Activated CD8-positive, alpha-beta memory T cell treated with anti-CD3 and anti-CD28 coated beads, Interleukin-2, amount 50 U/mL, for 1 hour (primary cell): ENCODE measurements around the gene TBC1D24.

ENCODE experiments used
- DNase-seq: peaks from one replicate; pipeline ENCODE4 v3.0.0-alpha.2; 2020; ENCODE audit errors: extremely low read depth

The TBC1D24 gene

GRCh38 chr16:2450535-2450934, 24.4 kb upstream of the TBC1D24 start:
- DNase-seq = no peak

DNA sequence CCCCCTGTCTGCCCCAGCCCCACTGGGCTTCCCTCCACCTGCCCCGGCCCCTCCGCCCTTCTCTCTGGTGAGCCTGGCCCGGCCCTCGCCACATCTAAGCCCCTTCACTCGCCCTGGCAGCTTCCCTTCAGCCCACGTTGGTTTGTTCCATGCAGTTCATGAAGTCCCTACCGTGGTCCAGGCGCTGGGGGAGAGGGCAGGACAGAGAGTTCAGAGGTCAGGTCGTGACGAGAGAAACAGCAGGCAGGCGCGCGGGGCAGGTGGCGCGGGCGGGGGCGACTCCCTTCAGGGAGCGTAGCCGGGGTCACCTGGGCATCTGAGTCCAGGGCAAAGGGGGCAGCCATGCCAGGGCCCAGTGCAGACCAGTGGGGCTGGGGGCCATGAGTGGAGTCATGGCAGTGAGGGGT, 23.9 kb upstream of the TBC1D24 start:
- DNase-seq = no peak

DNA sequence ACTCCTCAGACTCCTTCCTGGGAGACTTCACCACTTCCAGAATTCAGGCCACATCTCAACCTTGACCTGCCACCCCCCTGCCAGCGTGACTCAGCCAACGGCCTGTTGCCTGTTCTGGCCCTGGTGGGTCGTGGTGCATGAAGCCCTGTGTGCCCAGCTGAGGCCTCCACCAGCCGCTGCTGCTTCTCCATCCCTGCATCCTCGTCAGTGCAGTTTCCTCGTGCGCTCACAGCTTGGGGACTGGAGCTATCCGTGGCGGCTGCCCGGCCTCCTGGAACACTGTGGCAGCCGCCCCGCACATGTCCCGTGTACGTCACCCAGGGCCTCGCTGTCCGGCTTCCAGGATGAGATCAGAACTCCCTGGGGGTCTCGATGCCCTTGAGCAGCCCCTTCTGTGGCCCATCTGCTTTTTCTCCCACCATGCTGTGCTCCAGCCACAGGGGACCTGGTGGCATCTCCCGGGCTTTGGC, 23.0 kb upstream of the TBC1D24 start:
- no peak for DNase-seq

DNA sequence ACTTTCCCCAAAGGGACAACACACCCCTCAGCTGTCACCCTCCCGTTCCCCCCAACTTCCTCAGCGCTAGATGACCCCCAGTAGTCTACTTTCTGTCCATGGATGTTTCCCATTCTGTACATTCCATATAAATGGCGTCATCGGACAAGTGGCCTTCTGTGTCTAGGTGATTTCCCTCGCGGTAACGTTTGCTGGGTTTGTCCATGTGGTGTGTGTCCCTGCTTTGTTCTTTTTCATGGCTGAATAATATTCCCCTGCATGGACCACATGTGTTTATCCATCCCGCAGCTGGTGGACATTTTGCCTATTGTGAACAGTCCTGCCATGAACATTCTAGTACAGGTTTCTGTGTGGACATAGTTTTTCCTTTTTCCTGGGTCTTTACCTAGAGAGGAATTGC, 22.3 kb upstream of the TBC1D24 start:
- DNase-seq = no peak

DNA sequence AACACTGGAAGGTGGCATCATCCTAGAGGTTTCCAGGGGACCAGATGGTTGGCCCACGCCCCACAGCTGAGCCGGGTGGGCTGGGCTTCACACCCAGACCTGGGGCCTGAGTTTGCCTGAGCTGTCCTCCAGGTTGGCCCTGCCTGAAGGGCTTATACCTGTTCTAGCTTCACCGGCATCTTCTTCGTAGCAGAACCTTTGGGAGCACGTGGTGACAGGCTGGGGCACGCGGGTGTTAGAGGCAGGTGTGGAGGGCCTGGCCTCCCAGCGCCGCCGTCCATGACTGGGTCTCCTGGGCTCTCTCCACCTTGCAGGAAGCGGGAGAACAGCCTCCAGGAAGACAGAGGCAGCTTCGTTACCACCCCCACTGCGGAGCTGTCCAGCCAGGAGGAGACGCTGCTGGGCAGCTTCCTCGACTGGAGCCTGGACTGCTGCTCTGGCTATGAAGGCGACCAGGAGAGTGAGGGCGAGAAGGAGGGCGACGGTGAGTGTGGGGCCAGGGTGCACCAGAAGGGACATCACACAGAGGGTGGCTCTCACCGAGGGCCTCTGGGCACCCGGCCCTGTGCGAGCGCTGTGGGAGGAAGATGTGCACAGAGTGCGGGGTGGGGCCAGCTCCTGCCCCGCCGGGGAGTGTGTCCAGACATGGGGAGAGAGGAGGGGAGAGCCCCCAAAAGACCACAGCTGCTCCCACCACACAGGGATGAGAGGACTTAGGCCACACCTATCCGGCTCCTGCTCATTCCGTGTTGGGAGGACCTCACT, 19.7 kb upstream of the TBC1D24 start:
- DNase-seq = no peak

GRCh38 chr16:2456551-2457153, 18.3 kb upstream of the TBC1D24 start:
- no peak for DNase-seq

- DNase-seq = no peak
Observed at GRCh38 chr16:2457267-2457666, 17.7 kb upstream of the TBC1D24 start.

- DNase-seq = no peak
Observed at GRCh38 chr16:2457946-2458345, 17.0 kb upstream of the TBC1D24 start.

GRCh38 chr16:2458887-2459646, 15.9 kb upstream of the TBC1D24 start:
- DNase-seq = no peak

DNA sequence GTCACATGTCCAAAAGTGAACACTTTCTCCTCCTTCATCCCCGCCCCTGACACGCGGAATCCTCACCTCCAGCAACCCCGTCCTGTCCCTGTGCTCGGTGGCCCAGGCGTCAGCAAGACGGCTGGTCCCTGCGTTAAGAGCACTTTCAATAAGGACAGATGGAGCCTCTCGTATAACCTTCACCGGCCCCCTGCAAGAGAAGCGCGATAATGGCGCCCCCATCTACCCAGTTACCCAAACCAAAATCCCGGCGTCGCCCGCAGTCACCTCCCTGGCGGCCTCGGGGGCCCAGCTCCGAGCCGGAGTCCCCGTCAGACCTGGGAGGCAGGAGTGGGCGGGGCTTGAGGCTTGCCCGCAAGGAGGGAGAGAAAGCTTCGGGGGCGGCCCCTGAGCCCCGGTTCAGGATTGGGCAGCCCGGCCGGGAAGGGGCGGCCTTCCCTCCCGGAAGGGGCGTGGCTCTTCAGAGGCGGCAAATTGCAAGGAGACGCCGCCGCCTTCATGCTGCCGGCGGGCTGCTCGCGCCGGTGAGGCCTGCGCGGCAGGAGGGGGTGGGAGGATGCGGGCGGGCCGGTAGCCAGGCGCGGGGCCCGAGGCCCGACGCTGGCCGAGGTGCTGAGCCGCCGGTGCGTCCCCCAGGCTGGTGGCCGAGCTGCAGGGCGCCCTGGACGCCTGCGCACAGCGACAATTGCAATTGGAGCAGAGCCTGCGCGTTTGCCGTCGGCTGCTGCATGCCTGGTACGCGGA, 15.1 kb upstream of the TBC1D24 start, which contains the start of gene TEDC2:
Gene TEDC2, plus strand, starts transcription at position 463 of the 744 bp plus-strand sequence. Its CDS starts 36 bp downstream, at position 499.
- DNase-seq = peak; percentile 93

DNA sequence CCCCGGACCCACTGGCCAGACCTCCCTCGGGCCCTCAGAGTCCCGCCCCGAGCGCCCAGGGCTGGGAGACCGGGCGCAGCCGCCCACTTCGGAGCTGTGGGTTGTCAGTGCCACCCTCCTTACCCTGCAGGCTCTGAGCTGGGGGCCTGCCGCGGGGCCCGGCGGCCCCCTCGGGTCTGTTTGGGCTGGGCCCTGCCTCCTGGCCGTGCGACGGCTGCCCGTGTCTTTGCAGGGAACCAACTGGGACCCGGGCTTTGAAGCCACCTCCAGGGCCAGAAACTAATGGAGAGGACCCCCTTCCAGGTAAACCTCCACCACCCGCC, 14.6 kb upstream of the TBC1D24 start:
- DNase-seq = no peak

GRCh38 chr16:2460916-2461315, 14.0 kb upstream of the TBC1D24 start:
- DNase-seq = no peak

DNA sequence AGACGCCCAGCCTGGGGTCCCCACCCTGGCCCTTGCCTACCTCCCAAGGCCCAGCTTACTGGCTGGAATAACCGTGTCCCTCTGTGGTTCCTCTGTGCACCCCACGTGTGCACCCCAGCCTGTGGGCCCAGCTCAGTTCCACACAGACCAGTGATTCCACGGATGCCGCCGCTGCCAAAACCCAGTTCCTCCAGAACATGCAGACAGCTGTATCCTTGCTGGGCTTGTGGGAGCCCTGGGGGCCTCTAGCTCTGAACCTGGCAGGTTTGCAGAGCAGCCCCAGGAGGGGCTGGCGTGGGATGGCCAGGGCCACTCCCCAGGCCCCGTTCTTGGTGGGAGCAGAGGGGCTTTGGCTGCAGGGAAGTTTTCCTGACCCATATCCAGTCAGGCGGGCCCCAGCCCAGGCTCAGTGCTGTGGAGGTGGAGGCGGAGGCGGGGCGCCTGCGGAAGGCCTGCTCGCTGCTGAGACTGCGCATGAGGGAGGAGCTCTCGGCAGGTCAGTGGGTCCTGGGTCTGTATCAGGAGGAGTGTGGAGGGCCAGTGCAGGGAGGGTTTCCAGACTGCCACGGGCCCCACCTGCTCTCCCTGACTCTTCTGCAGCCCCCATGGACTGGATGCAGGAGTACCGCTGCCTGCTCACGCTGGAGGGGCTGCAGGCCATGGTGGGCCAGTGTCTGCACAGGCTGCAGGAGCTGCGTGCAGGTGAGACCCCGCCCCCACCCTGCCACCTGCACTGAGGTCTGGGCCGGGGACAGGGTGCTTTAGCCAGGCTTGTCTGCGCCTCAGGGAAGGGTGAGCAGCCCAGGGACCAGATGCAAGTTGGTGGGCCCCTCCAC, 12.7 kb upstream of the TBC1D24 start:
- DNase-seq = no peak

- no peak for DNase-seq
Observed at GRCh38 chr16:2464333-2464732, 10.6 kb upstream of the TBC1D24 start.

- no peak for DNase-seq
Observed at GRCh38 chr16:2465653-2466415, 9.1 kb upstream of the TBC1D24 start.

- DNase-seq = no peak
Observed at GRCh38 chr16:2466667-2467527, 8.0 kb upstream of the TBC1D24 start.

DNA sequence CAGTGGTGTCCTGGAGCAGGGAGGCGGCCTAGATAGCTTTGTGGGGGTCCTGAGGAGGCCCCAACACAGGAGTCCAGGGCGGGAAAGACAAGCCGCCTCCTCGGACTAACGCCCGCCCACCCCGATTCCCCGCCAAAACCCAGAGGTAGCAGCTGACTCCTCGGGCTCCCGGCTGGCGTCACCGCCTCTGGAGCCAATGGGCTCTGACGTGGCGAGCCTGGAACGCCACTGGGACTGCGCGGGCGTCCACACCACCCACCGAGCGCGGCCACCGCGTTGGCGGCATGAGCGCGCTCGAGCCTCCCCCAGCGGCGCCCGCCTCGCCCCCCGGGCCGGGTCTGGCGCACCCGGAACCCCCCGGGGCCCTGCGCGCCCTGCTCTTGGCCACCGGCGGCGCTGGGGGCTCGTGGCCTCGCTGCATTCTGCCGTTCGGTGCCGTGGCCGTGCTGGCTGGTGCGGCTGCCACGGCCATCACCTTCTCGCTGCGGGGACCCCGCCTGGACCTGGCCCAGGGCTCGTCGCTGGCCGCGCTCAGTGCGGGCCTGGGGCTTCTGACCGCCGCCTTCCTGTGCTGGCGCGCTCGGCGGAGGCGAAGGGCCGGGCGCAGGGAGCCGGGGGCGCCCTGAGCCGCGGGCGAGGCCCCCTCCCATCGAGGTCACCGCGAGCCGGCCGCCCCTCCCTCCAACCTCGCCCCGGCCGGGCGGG, 7.2 kb upstream of the TBC1D24 start:
- no peak for DNase-seq

- DNase-seq = no peak
Observed at GRCh38 chr16:2468233-2468724, 6.6 kb upstream of the TBC1D24 start.
